DOHH2 (cell line): ENCODE results near the gene SPTBN2.

Source experiments
- H3F3A ChIP-seq: fragments of 200-600 bp; sonication (generic), shearing (Covaris generic); 2 replicates; pipeline ENCODE4 v1.6.0; 2016; ENCODE audit warnings: antibody characterized with exemption, mild to moderate bottlenecking; ENCODE audit not compliant: control insufficient read depth, insufficient read depth
- H3K27ac ChIP-seq: fragments of 200-600 bp; sonication (generic); 2 replicates; pipeline ENCODE4 v1.5.1; 2014; ENCODE audit warnings: low read depth, mild to moderate bottlenecking, low read length, moderate library complexity
- H3K27me3 ChIP-seq: fragments of 200-600 bp; sonication (generic); 2 replicates; pipeline ENCODE4 v1.6.1; 2014; ENCODE audit warnings: mild to moderate bottlenecking, low read length, mixed read lengths; ENCODE audit not compliant: control insufficient read depth
- H3K36me3 ChIP-seq: fragments of 200-600 bp; sonication (generic); 2 replicates; pipeline ENCODE4 v1.6.1; 2014; ENCODE audit warnings: mild to moderate bottlenecking, low read length, moderate library complexity, mixed read lengths; ENCODE audit not compliant: control insufficient read depth
- H3K4me1 ChIP-seq: fragments of 200-600 bp; sonication (generic); 2 replicates; pipeline ENCODE4 v1.6.1; 2014; ENCODE audit warnings: mild to moderate bottlenecking, low read length, mixed read lengths; ENCODE audit not compliant: control insufficient read depth
- H3K4me2 ChIP-seq: fragments of 200-600 bp; sonication (generic); 2 replicates; pipeline ENCODE4 v1.6.0; 2014; ENCODE audit warnings: mild to moderate bottlenecking, low read length, moderate library complexity
- H3K4me3 ChIP-seq: fragments of 200-600 bp; sonication (generic); 2 replicates; pipeline ENCODE4 v1.5.1; 2014; ENCODE audit warnings: mild to moderate bottlenecking, low read length, mixed read lengths
- H3K79me2 ChIP-seq: fragments of 200-600 bp; sonication (generic); 2 replicates; pipeline ENCODE4 v1.6.1; 2014; ENCODE audit warnings: mild to moderate bottlenecking, low read length, mixed read lengths; ENCODE audit not compliant: control insufficient read depth
- H3K9me2 ChIP-seq: fragments of 200-600 bp; sonication (generic); replicated peaks from 2 replicates; pipeline ENCODE4 v1.6.1; 2014; ENCODE audit warnings: mild to moderate bottlenecking, low read length, mixed read lengths; ENCODE audit not compliant: control insufficient read depth
- H3K9me3 ChIP-seq: fragments of 200-600 bp; sonication (generic); 2 replicates; pipeline ENCODE4 v1.6.1; 2014; ENCODE audit warnings: antibody characterized with exemption, low read length, mixed read lengths; ENCODE audit not compliant: control insufficient read depth, insufficient read depth
- H4K20me1 ChIP-seq: fragments of 200-600 bp; sonication (generic); 2 replicates; pipeline ENCODE4 v1.6.0; 2014; ENCODE audit warnings: low read depth, mild to moderate bottlenecking, antibody characterized with exemption, low read length, moderate library complexity; ENCODE audit not compliant: control insufficient read depth, insufficient read depth
- EZH2phosphoT487 ChIP-seq: fragments of 200-600 bp; sonication (generic); IDR thresholded peaks from 2 replicates; pipeline ENCODE4 v1.6.1; 2017; ENCODE audit warnings: borderline replicate concordance, mild to moderate bottlenecking, antibody characterized with exemption, low read length, moderate library complexity, mixed read lengths
- TF ChIP-seq, protein P1 (sequence below): fragments of 200-600 bp; sonication (generic); IDR thresholded peaks from one replicate; pipeline ENCODE4 v1.5.1; 2014; ENCODE audit warnings: antibody characterized with exemption, mild to moderate bottlenecking, low read depth, low read length; ENCODE audit not compliant: poor library complexity, severe bottlenecking

SPTBN2 gene

DNA sequence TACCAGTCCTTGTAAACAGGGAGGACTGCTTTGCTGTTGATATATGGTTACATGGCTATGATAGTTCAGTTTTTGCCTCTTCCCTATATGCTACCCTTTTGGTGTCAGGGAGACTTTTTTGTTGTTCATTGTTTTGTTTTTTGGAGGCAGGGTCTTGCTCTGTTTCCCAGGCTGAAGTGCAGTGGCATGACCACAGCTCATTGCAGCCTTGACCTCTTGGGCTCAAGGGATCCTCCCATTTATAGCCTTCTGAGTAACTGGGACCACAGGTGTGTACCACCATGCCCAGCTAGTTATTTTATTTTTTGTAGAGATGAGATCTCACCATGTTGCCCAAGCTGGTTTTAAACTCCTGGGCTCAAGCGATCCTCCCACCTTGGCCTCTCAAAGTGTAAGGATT lies 38.6 kb upstream of the SPTBN2 start:
- no peak overlapping the region for H3K4me2 ChIP-seq
- peaks cover 16% of the 10 kb centered on the region for H3K36me3 ChIP-seq
- peaks cover 3% of the 10 kb centered on the region; the same call in 1 of the 2 replicates for H3K4me1 ChIP-seq
- H4K20me1 ChIP-seq, result no peaks in the 10 kb centered on the region
- H3F3A ChIP-seq, result 0 out of 2 replicates have a peak, but pooled peaks cover 5% of the 10 kb centered on the region
- H3K27me3 ChIP-seq, result no peaks in the 10 kb centered on the region
- no peak overlapping the region for H3K4me3 ChIP-seq
- no peak overlapping the region for H3K27ac ChIP-seq
- no peaks in the 10 kb centered on the region for H3K79me2 ChIP-seq
- no peak for TF ChIP-seq EZH2phosphoT487
- TF ChIP-seq, protein P1, sequence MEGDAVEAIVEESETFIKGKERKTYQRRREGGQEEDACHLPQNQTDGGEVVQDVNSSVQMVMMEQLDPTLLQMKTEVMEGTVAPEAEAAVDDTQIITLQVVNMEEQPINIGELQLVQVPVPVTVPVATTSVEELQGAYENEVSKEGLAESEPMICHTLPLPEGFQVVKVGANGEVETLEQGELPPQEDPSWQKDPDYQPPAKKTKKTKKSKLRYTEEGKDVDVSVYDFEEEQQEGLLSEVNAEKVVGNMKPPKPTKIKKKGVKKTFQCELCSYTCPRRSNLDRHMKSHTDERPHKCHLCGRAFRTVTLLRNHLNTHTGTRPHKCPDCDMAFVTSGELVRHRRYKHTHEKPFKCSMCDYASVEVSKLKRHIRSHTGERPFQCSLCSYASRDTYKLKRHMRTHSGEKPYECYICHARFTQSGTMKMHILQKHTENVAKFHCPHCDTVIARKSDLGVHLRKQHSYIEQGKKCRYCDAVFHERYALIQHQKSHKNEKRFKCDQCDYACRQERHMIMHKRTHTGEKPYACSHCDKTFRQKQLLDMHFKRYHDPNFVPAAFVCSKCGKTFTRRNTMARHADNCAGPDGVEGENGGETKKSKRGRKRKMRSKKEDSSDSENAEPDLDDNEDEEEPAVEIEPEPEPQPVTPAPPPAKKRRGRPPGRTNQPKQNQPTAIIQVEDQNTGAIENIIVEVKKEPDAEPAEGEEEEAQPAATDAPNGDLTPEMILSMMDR, result no peak
- no peaks in the 10 kb centered on the region for H3K9me3 ChIP-seq
- no peaks in the 10 kb centered on the region for H3K9me2 ChIP-seq

DNA sequence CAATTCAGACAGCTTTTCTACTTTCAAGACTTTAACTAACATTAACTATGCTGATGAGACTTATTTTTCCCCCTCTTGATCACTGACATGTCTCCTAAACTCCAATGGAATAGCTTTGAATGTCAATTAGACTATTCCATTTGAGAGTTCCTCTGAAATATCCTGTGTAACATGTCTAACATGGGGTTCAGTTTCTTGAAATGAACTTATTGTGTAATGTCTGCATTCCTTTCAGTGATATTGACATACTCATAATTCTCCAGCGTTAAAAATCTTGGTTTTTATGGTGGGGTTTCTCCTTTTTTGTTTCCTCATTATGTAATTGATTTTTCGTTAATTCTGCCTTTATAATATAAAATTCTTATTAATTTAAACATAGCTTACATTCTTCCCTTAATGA lies 37.7 kb upstream of the SPTBN2 start:
- 0 out of 2 replicates have a peak, but pooled peaks cover 5% of the 10 kb centered on the region for H3F3A ChIP-seq
- no peak overlapping the region for H3K27ac ChIP-seq
- H3K4me2 ChIP-seq, result no peak overlapping the region
- H3K9me2 ChIP-seq, result no peaks in the 10 kb centered on the region
- TF ChIP-seq, protein P1, result no peak
- no peak for TF ChIP-seq EZH2phosphoT487
- H3K36me3 ChIP-seq, result peaks cover 25% of the 10 kb centered on the region
- H3K79me2 ChIP-seq, result no peaks in the 10 kb centered on the region
- no peaks in the 10 kb centered on the region for H3K9me3 ChIP-seq
- H3K4me1 ChIP-seq, result peaks cover 3% of the 10 kb centered on the region; the same call in 1 of the 2 replicates
- H3K4me3 ChIP-seq, result no peak overlapping the region
- H4K20me1 ChIP-seq, result no peaks in the 10 kb centered on the region
- no peaks in the 10 kb centered on the region for H3K27me3 ChIP-seq

DNA sequence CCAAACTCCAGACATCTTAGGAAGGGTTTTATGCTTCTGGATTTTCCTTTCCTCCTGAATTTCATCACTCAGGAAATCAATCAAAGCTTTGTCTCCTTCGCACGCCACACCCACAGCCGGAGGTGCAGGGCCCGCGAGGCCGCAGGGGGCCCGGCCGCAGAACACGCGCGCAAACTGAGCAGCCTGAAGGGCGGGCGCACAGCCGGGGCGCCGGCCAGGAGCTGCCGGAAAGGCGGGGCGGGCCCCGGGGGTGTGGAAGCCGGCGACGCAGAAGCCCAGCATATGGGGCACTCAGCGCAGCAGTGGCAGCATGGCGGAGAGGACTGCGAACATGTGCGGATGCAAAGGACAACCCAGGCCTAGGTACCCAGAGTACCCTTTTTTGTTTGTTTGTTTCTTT lies 33.1 kb upstream of the SPTBN2 start:
- no peaks in the 10 kb centered on the region for H3K9me2 ChIP-seq
- no peaks in the 10 kb centered on the region for H3K9me3 ChIP-seq
- H3K4me3 ChIP-seq, result no peak overlapping the region
- H3K4me1 ChIP-seq, result peaks cover 3% of the 10 kb centered on the region; the same call in 1 of the 2 replicates
- H3K36me3 ChIP-seq, result peaks cover 37% of the 10 kb centered on the region
- no peak for TF ChIP-seq EZH2phosphoT487
- TF ChIP-seq, protein P1, result no peak
- H3K4me2 ChIP-seq, result no peak overlapping the region
- H3K27me3 ChIP-seq, result no peaks in the 10 kb centered on the region
- 0 out of 2 replicates have a peak, but pooled peaks cover 11% of the 10 kb centered on the region for H3F3A ChIP-seq
- no peaks in the 10 kb centered on the region for H4K20me1 ChIP-seq
- H3K79me2 ChIP-seq, result no peaks in the 10 kb centered on the region
- no peak overlapping the region for H3K27ac ChIP-seq

DNA sequence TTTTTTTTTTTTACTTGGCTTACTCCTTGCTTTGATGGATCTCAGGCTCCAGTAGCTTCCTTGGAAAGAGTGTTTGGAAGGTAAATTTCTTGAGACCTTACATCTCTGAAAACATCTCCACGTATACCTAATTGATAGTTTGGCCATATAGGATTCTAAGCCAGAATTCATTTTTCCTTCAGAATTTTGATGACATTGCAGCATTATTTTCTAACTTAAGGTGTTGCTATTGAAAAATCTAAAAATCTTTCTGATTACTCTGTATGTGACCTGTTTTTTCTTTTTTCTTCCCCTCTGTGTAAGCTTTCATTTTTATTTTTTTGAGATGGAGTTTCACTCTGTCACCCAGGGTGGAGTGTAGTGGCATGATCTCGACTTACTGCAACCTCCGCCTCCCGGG lies 23.1 kb upstream of the SPTBN2 start:
- TF ChIP-seq EZH2phosphoT487, result no peak
- TF ChIP-seq, protein P1, result no peak
- Histone ChIP-seq H3K27me3 (no peaks in the 10 kb centered on the region), H3K4me1 (peaks cover 16% of the 10 kb centered on the region), H3K9me2 (no peaks in the 10 kb centered on the region), H3K4me3 (no peak overlapping the region), H3K27ac (no peak overlapping the region), H3K4me2 (no peak overlapping the region), H3K9me3 (no peaks in the 10 kb centered on the region), H3K36me3 (peaks cover 3% of the 10 kb centered on the region; the same call in 1 of the 2 replicates), H4K20me1 (no peaks in the 10 kb centered on the region), H3F3A (no peaks in the 10 kb centered on the region), H3K79me2 (peaks cover 31% of the 10 kb centered on the region)
